Measurements from ENCODE around the gene ADGRF4.

- TF ChIP-seq CTCF (IDR thresholded peaks at IDR 0.05) (no peak), ZFX (IDR thresholded peaks at IDR 0.05; ENCODE audit: borderline replicate concordance) (no peak)
These were observed 42.3 kb downstream of the ADGRF4 start for GRCh38 chr6:47740714-47741113.

Measured in 22Rv1 (cell line).